Body of pancreas (tissue), 4 donors: ENCODE measurements around the gene CRYBA2. TPM values are rescaled to one million over a fixed set of nuclear protein-coding genes. Genes with fewer than 3 reads are reported as not detected.

Experiments
- ATAC-seq: fragments of 150-250 bp; one replicate; pipeline ENCODE4 v1.9.1; 2016
- DNase-seq, 4 donors: peaks; one replicate each; pipeline ENCODE4 v3.0.0-alpha.2; 2019
- H3K27ac ChIP-seq, 4 donors: fragments of 200-600 bp; sonication (generic); 1 replicate in 3 of 4; 2 replicates in 1 of 4; pipeline versions ENCODE4 v1.5.1 to v1.6.1; 2016 to 2019; ENCODE audit warnings: mild to moderate bottlenecking in 1 of 4, mixed read lengths in 1 of 4, moderate library complexity in 1 of 4
- H3K27me3 ChIP-seq, 2 donors: fragments of 200-600 bp; sonication (generic); one replicate each; pipeline ENCODE4 v1.6.0; 2016; ENCODE audit warnings: mild to moderate bottlenecking in 1 of 2
- H3K36me3 ChIP-seq, 2 donors: fragments of 200-600 bp; sonication (generic); replicated peaks in 1 of 2; 2 replicates each; pipeline ENCODE4 v1.5.1; 2016; ENCODE audit warnings: low read depth in 2 of 2; ENCODE audit not compliant: insufficient read depth in 1 of 2
- H3K4me1 ChIP-seq: fragments of 200-600 bp; sonication (generic); one replicate; pipeline ENCODE4 v1.6.0; 2016
- H3K4me3 ChIP-seq, 2 donors: fragments of 200-600 bp; sonication (generic); 1 replicate in 1 of 2; 2 replicates in 1 of 2; pipeline ENCODE4 v1.5.1; 2016 to 2019
- H3K9me3 ChIP-seq, 3 donors: fragments of 200-600 bp; sonication (generic); 1 replicate in 2 of 3; 2 replicates in 1 of 3; pipeline ENCODE4 v1.5.1; 2016
- CTCF ChIP-seq, 7 experiments: fragments of 450-650 bp in 4 of 7; fragments of 200-600 bp in 3 of 7; sonication (generic) in 3 of 7; IDR thresholded peaks; one replicate each; pipeline ENCODE4 v1.5.1; 2016 to 2019; ENCODE audit warnings: antibody characterized with exemption in 7 of 7
- POLR2A ChIP-seq, 3 donors: fragments of 450-650 bp; IDR thresholded peaks; one replicate each; pipeline ENCODE4 v1.6.1; 2016; ENCODE audit warnings: antibody characterized with exemption in 3 of 3, mild to moderate bottlenecking in 2 of 3
- WGBS, 2 donors: methylation state at CpG; one replicate each; pipeline ENCODE4 v1.1.5; 2017; 5-methylcytosine and 5-hydroxymethylcytosine counted together
- intact Hi-C: fragments of 100-400 bp; cut with DNase I; formaldehyde crosslinking; loops from one replicate; pipeline ENCODE4 v1.15.1; 2023
- total RNA-seq, 2 donors: library from RNA; depleted of rRNA; stranded (reverse); fragments of >200 nt; gene quantifications; one replicate each; pipeline ENCODE4 v1.1.0, GENCODE V29; 2016

CRYBA2 gene
- total RNA-seq, 2 donors from 2014 or later: 23.1 to 26.4 TPM

DNA sequence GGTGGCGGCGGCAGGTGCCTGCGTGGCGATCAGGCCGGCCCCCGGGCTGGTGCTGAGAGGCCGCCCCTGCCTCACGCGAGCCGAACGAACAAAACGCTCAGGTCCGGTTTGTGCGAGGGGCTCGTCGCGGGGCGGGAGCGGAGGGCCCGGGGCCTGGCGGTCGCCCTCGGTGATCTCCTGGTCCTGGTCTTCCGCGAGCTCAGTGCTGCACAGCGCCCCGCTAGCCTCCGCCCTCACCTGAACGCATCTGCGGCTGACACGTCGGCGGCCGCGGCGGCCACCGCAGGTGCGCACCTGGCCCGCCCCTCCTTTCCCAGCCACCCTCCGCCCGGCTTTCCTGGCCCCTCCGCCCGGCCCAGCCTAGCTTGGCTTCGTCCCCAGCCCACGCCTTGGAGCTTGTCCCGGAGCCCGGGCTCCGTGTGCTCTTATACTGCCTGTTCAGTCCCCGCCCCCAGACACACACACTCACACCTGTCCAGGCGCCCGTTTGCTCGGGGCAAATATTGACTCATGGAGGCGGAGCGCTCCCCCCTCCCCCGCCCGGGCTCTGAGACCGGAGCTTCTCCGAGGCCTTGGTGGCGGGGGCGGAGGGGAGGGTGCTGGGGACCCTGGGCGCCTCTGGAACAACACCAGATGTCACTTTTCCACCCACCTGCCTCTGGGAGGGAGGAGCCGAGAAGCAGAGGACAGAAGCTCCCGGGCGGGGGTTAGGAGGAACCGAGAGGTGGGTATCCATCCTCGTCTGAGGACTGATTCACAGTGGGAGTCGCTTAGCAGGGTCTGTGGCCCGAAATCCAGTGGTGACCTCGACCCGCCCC lies 8.6 kb upstream of the CRYBA2 start:
- intact Hi-C loops: no loop called here
- Histone ChIP-seq H3K9me3 (no peaks in the 10 kb centered on the region), H3K27ac (peak overlapping the region; percentile 97 to 99 (median 98)), H3K36me3 (no peaks in the 10 kb centered on the region), H3K4me3 (peak overlapping the region; percentile 39 to 80), H3K4me1 (peaks cover 57% of the 10 kb centered on the region), H3K27me3 (no peaks in the 10 kb centered on the region)
- peak; percentile 99 for DNase-seq
- peak in 1 of 7 experiments; percentile 6 for TF ChIP-seq CTCF (IDR thresholded peaks at IDR 0.05)
- peak; percentile 99 for TF ChIP-seq POLR2A (IDR thresholded peaks at IDR 0.05)
- WGBS, 2 donors: 0 to 1% methylated on average over 8 to 69 of the region's 70 CpGs
- ATAC-seq: peak; percentile 85

DNA sequence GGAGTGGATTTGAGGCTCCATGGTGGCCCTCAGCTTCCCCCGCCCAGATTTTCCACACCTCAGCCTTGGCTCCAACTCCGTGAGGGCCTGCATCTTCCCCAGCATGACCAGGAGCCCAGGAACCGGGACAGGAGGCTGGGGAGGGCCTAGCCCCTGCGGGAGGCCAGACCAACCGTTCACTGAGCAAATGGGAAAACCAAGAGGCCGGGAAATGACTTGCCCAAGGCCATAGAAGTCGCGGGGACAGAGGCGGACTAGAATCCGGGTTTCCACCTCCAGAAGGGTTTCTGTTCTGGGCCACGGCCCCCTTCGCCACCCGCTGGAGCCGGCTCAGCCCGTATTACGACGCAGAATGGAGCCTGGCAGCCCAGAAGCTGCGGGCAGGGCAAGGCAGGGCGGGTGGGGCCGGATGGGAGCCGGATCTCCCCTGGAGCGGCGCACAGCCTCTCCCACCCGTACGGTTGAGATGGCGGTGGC lies 7.9 kb upstream of the CRYBA2 start:
- Histone ChIP-seq H3K27me3 (no peaks in the 10 kb centered on the region), H3K27ac (peak overlapping the region; percentile 97 to 99 (median 98)), H3K4me3 (peak overlapping the region; percentile 39 to 80), H3K9me3 (no peaks in the 10 kb centered on the region), H3K4me1 (peaks cover 63% of the 10 kb centered on the region), H3K36me3 (no peaks in the 10 kb centered on the region)
- DNase-seq: peak in 3 of 4 donors; percentile 15 to 35 (median 32)
- intact Hi-C loops: no loop called here
- no peak for ATAC-seq
- TF ChIP-seq CTCF (IDR thresholded peaks at IDR 0.05) (no peak), POLR2A (IDR thresholded peaks at IDR 0.05) (no peak)
- 8 to 30% methylated on average over 4 to 26 of the region's 26 CpGs for WGBS, 2 donors

DNA sequence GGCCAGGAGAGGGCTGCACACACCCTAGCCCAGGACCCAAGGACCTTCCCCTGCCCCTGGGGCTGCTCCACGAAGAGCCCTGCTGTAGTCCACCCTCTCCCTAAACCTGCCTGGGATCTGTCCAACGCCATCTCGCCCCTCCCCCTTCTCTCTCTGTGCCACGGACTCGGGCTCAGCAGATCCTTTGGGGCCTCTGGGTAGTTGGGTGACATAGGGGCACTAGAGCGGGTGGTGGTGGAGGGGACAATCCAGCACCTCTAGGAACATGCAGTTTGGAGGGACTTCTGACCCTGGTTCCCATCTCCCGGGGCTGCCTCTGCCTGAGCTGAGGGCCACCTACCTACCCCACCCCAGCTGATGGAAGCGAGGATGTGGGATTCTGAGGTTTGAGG lies 7.3 kb upstream of the CRYBA2 start:
- 29 to 70% methylated on average over 3 to 8 of the region's 8 CpGs for WGBS, 2 donors
- Histone ChIP-seq H3K4me3 (peak overlapping the region in 1 of 2 donors; percentile 80), H3K4me1 (peaks cover 69% of the 10 kb centered on the region), H3K27me3 (no peaks in the 10 kb centered on the region), H3K36me3 (no peaks in the 10 kb centered on the region), H3K27ac (peak overlapping the region; percentile 97 to 99 (median 98)), H3K9me3 (no peaks in the 10 kb centered on the region)
- DNase-seq: peak; percentile 73 to 80 (median 74)
- TF ChIP-seq CTCF (IDR thresholded peaks at IDR 0.05) (no peak), POLR2A (IDR thresholded peaks at IDR 0.05) (peak in 2 of 3 donors; percentile 67 to 70)
- intact Hi-C loops: no loop called here
- ATAC-seq: no peak

DNA sequence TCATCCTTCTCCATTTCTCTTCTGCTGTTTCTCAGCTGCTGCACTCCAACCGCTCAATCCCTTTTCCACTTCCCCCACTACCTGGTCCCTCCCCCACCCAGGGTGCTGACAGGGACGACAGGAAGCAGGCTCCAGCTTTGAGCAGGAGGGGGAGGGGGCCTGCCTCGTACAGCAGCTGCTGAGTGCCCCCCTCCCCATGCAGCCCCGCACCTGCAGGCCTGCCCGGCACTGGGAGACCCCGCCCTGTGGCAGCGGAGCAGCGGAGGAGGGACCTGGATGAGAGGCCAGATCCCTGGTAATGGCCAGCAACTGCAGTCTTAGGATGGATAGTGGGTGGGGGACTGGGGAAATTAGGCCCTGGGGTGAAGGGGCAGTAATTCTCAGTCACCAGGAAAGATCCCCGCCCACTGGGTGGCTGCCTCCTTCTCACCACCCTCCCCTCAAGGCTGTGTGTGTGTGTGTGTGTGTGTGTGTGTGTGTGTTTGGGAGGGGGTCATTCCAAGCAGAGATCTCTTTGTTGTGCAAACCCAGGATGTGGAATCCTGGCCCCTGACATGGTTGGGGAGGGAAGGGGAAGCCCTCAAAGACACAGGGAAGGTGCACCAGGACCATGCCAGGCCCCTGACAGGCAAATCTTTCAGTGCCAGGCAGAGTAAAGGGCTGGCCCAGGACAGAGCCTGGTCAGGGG lies 6.8 kb upstream of the CRYBA2 start:
- 9 to 21% methylated on average over 3 to 9 of the region's 9 CpGs for WGBS, 2 donors
- Histone ChIP-seq H3K27ac (peak overlapping the region; percentile 97 to 99 (median 98)), H3K9me3 (no peaks in the 10 kb centered on the region), H3K4me1 (peaks cover 69% of the 10 kb centered on the region), H3K36me3 (no peaks in the 10 kb centered on the region), H3K27me3 (no peaks in the 10 kb centered on the region), H3K4me3 (no peak overlapping the region)
- TF ChIP-seq POLR2A (IDR thresholded peaks at IDR 0.05): no peak
- no peak for TF ChIP-seq CTCF (IDR thresholded peaks at IDR 0.05)
- intact Hi-C loops: no loop called here
- DNase-seq (peak; percentile 32 to 65 (median 42)), ATAC-seq (no peak)
